Ovary (tissue), 3 donors: ENCODE measurements around the gene DCLK3.

ENCODE experiments used
- EP300 ChIP-seq: sonication (generic); formaldehyde crosslinking; IDR thresholded peaks from one replicate; pipeline ENCODE4 v1.6.1; 2017; ENCODE audit warnings: antibody characterized with exemption
- POLR2A ChIP-seq: fragments of 450-650 bp; IDR thresholded peaks from one replicate; pipeline ENCODE4 v1.6.1; 2017; ENCODE audit warnings: antibody characterized with exemption, mild to moderate bottlenecking, moderate library complexity
- TF ChIP-seq, protein P1 (sequence below), 3 donors: fragments of 450-650 bp in 2 of 3; fragments of 200-600 bp in 1 of 3; IDR thresholded peaks; one replicate each; pipeline versions ENCODE4 v1.5.1 to v1.8.0; 2016 to 2022; ENCODE audit warnings: antibody characterized with exemption in 3 of 3, mild to moderate bottlenecking in 1 of 3
- donor health status: DM: no; HTN: no; CAD: no.

DNA sequence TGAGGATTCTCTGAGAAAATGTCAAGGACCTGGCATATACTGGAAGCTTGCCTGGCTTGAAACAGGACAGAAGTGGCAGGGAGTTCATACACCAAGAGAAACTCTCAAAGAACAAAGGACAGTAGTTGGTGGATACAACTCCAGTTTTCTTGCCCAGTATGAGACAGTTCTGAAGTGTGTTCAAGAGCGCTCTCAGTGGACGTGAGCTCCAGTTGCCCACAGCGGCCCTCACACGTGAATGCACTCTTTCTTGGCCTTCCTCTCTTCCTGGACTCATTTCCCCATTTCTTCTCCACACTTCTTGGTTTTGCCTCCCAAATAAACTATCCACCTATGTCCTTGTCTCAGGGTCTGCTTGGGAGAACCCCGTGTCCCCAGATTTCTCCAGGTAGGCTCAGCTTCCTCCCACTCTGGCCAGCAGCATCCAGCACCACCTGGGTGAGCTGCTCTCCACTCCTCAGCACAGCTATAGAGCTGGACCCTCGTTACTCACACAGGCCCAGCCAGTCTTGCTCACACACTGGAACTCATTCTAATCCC is 54.5 kb downstream of the DCLK3 start:
- TF ChIP-seq, protein P1, sequence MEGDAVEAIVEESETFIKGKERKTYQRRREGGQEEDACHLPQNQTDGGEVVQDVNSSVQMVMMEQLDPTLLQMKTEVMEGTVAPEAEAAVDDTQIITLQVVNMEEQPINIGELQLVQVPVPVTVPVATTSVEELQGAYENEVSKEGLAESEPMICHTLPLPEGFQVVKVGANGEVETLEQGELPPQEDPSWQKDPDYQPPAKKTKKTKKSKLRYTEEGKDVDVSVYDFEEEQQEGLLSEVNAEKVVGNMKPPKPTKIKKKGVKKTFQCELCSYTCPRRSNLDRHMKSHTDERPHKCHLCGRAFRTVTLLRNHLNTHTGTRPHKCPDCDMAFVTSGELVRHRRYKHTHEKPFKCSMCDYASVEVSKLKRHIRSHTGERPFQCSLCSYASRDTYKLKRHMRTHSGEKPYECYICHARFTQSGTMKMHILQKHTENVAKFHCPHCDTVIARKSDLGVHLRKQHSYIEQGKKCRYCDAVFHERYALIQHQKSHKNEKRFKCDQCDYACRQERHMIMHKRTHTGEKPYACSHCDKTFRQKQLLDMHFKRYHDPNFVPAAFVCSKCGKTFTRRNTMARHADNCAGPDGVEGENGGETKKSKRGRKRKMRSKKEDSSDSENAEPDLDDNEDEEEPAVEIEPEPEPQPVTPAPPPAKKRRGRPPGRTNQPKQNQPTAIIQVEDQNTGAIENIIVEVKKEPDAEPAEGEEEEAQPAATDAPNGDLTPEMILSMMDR (IDR thresholded peaks at IDR 0.05): no peak
- TF ChIP-seq EP300: no peak
- TF ChIP-seq POLR2A: no peak
